ENCODE measurements around the gene VEGFD. TPM values are rescaled to one million over a fixed set of nuclear protein-coding genes. Genes with fewer than 3 reads are reported as not detected.

Gene VEGFD
- polyA plus RNA-seq, 1 experiment: 0.43 TPM

GRCh38 chrX:15418041-15418706 lies 34.0 kb upstream of the VEGFD start:
- no peak overlapping the region for H3K27ac ChIP-seq (ENCODE audit: low read depth, low read length)
- TF ChIP-seq CTCF (IDR thresholded peaks at IDR 0.05; ENCODE audit: low read depth, low read length): no peak
- no peaks in the 10 kb centered on the region for H3K9me3 ChIP-seq (ENCODE audit: control insufficient read depth, insufficient read depth, low read length)
- no peaks in the 10 kb centered on the region for H3K27me3 ChIP-seq (ENCODE audit: control insufficient read depth, insufficient read depth, low read length)
- ChIA-PET CTCF (no interaction called here), POLR2A (no interaction called here)
- peak; percentile 47 for DNase-seq (ENCODE audit: low read depth, low spot score)
- no peak overlapping the region for H3K4me3 ChIP-seq (ENCODE audit: low read depth, low read length)

- Histone ChIP-seq H3K27ac (ENCODE audit: low read depth, low read length) (no peak overlapping the region), H3K4me3 (ENCODE audit: low read depth, low read length) (no peak overlapping the region), H3K27me3 (ENCODE audit: control insufficient read depth, insufficient read depth, low read length) (no peaks in the 10 kb centered on the region), H3K9me3 (ENCODE audit: control insufficient read depth, insufficient read depth, low read length) (no peaks in the 10 kb centered on the region)
- CTCF ChIA-PET: interaction anchor here (0.6 kb wide), 1 partner anchor 86 kb away, joined by 7 read pairs; no protein-coding TSS in a partner anchor
- TF ChIP-seq CTCF (IDR thresholded peaks at IDR 0.05; ENCODE audit: low read depth, low read length): no peak
- DNase-seq (ENCODE audit: low read depth, low spot score): no peak
- POLR2A ChIA-PET: no interaction called here
These were observed 32.1 kb upstream of the VEGFD start for GRCh38 chrX:15416133-15416993.

DNA sequence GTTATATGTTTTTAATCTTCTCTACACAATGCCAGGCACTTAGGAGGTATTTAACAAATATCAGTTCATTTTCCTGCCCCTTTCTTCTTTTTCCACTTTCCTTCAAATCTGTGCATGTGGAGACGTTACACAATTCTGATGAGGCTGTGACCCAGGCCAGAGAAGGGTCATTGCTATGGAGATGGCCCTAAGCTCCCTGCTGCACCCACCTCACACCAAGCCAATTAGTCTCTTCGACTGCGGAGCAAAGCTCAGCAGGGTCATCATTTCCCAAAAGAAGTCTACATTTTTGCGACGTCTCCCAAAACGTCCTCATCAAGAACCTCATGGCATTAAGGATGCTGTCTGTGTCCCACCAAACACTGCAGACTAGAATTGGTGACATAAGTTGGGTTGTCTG lies 28.9 kb upstream of the VEGFD start:
- ChIA-PET POLR2A (no interaction called here), CTCF (no interaction called here)
- Histone ChIP-seq H3K4me3 (ENCODE audit: low read depth, low read length) (no peak overlapping the region), H3K27ac (ENCODE audit: low read depth, low read length) (no peak overlapping the region), H3K9me3 (ENCODE audit: control insufficient read depth, insufficient read depth, low read length) (no peaks in the 10 kb centered on the region), H3K27me3 (ENCODE audit: control insufficient read depth, insufficient read depth, low read length) (no peaks in the 10 kb centered on the region)
- no peak for DNase-seq (ENCODE audit: low read depth, low spot score)
- TF ChIP-seq CTCF (IDR thresholded peaks at IDR 0.05; ENCODE audit: low read depth, low read length): no peak

- no peak for DNase-seq (ENCODE audit: low read depth, low spot score)
- ChIA-PET CTCF (no interaction called here), POLR2A (no interaction called here)
- Histone ChIP-seq H3K27me3 (ENCODE audit: control insufficient read depth, insufficient read depth, low read length) (no peaks in the 10 kb centered on the region), H3K9me3 (ENCODE audit: control insufficient read depth, insufficient read depth, low read length) (no peaks in the 10 kb centered on the region), H3K27ac (ENCODE audit: low read depth, low read length) (no peak overlapping the region), H3K4me3 (ENCODE audit: low read depth, low read length) (no peak overlapping the region)
- TF ChIP-seq CTCF (IDR thresholded peaks at IDR 0.05; ENCODE audit: low read depth, low read length): no peak
These were observed 26.7 kb upstream of the VEGFD start for GRCh38 chrX:15410947-15411346.

DNA sequence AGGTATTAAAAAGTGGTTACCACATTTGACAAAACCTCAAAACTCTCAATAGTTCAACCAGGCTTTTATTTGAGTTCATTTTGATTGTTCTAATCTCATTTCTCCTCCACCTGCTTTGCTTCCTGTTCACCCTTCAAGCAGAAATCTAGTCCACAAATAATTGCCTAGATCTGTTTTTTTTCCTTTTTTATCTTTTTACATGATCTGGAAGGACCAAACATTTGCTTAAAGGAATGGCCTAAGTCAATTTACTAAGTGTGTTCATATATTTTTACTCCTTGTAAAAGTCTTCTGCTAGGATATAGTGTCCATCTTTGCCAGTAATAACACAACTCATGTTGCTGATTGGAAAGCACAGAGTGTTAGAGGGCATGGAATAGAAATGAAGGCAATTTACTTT lies 26.2 kb upstream of the VEGFD start:
- POLR2A ChIA-PET: no interaction called here
- TF ChIP-seq CTCF (IDR thresholded peaks at IDR 0.05; ENCODE audit: low read depth, low read length): no peak
- DNase-seq (ENCODE audit: low read depth, low spot score): no peak
- Histone ChIP-seq H3K9me3 (ENCODE audit: control insufficient read depth, insufficient read depth, low read length) (no peaks in the 10 kb centered on the region), H3K27ac (ENCODE audit: low read depth, low read length) (no peak overlapping the region), H3K27me3 (ENCODE audit: control insufficient read depth, insufficient read depth, low read length) (no peaks in the 10 kb centered on the region), H3K4me3 (ENCODE audit: low read depth, low read length) (no peak overlapping the region)
- CTCF ChIA-PET: no interaction called here
